Activated CD8-positive, alpha-beta T cell treated with anti-CD3 and anti-CD28 coated beads for 36 hours (primary cell): ENCODE data around the gene JPH4. TPM values are rescaled to one million over a fixed set of nuclear protein-coding genes. Genes with fewer than 3 reads are reported as not detected.
A peak's percentile ranks its signal among the peaks of the same experiment; 100 is the strongest.

Experiments
- ATAC-seq: fragments of 200-7000 bp; cut with Tn5 transposase; one replicate; pipeline ENCODE4 v1.10.0; 2021; ENCODE audit warnings: mild to moderate bottlenecking, moderate library complexity
- CTCF ChIA-PET: fragments of 350-600 bp; sonication (Branson Sonifier 250); formaldehyde crosslinking; loops from one replicate; lab custom pipeline; 2021; ENCODE audit warnings: antibody characterized with exemption; lab: Charles Lee
- POLR2A ChIA-PET: fragments of 350-600 bp; sonication (Branson Sonifier 250); formaldehyde crosslinking; loops from one replicate; lab custom pipeline; 2021; ENCODE audit warnings: antibody characterized with exemption; lab: Charles Lee
- DNase-seq: peaks from one replicate; pipeline ENCODE4 v3.0.0-alpha.2; 2020
- H3K27ac Mint-ChIP-seq: one replicate; pipeline ENCODE4 v1.8.0; 2021; ENCODE audit warnings: mild to moderate bottlenecking, mixed read lengths
- H3K27me3 Mint-ChIP-seq: one replicate; pipeline ENCODE4 v1.8.0; 2021; ENCODE audit warnings: mixed read lengths
- H3K36me3 Mint-ChIP-seq: one replicate; pipeline ENCODE4 v1.8.0; 2021; ENCODE audit warnings: low read depth, mixed read lengths
- H3K4me1 Mint-ChIP-seq: one replicate; pipeline ENCODE4 v1.8.0; 2021; ENCODE audit warnings: low read depth, mixed read lengths
- H3K4me3 Mint-ChIP-seq: one replicate; pipeline ENCODE4 v1.8.0; 2021; ENCODE audit warnings: mild to moderate bottlenecking, moderate library complexity, mixed read lengths
- H3K9me3 Mint-ChIP-seq: one replicate; pipeline ENCODE4 v1.8.0; 2021; ENCODE audit warnings: mixed read lengths
- intact Hi-C: fragments of 100-400 bp; cut with micrococcal nuclease; formaldehyde crosslinking; loops from one replicate; pipeline ENCODE4 v1.10.0; 2022
- total RNA-seq, 2 experiments: library from RNA; stranded (reverse); gene quantifications; one replicate each; pipeline ENCODE4 v1.2.3, GENCODE V29; 2021
- TF ChIP-seq, protein P1 (sequence below): fragments of 200-600 bp; IDR thresholded peaks from one replicate; pipeline ENCODE4 v1.8.0; 2022; ENCODE audit warnings: antibody characterized with exemption, mild to moderate bottlenecking

JPH4 gene
- total RNA-seq, 2 experiments from 2014 or later = 0.25 to 0.51 TPM

DNA sequence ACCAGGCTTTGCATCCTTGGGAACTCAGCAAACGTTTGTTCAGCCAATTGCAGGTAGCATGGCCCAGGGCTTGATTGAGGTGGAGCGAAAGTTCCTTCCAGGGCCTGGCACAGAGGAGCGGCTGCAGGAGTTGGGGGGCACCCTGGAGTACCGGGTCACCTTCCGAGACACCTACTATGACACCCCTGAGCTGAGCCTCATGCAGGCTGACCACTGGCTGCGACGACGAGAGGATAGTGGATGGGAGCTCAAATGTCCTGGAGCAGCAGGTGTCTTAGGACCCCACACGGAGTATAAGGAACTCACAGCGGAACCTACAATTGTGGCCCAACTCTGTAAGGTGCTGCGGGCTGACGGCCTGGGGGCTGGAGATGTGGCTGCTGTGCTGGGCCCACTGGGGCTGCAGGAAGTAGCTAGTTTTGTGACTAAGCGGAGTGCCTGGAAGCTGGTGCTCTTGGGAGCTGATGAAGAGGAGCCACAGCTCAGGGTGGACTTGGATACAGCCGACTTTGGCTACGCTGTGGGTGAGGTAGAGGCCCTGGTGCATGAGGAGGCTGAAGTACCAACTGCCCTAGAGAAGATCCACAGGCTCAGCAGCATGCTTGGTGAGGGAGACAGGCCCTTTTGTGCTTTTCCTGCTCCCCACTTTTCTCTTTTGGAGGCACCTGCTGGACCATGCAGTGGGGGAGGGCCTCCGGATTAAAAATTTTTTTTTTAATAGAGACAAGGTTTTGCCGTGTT lies 21.7 kb downstream of the JPH4 start:
- Mint-ChIP-seq H3K27me3 (no peaks in the 10 kb centered on the region), H3K4me1 (peaks cover 37% of the 10 kb centered on the region), H3K36me3 (peaks cover 27% of the 10 kb centered on the region), H3K4me3 (peak overlapping the region; percentile 94), H3K9me3 (no peaks in the 10 kb centered on the region), H3K27ac (peak overlapping the region; percentile 96)
- intact Hi-C loops = no loop called here
- ATAC-seq = no peak
- TF ChIP-seq, protein P1, sequence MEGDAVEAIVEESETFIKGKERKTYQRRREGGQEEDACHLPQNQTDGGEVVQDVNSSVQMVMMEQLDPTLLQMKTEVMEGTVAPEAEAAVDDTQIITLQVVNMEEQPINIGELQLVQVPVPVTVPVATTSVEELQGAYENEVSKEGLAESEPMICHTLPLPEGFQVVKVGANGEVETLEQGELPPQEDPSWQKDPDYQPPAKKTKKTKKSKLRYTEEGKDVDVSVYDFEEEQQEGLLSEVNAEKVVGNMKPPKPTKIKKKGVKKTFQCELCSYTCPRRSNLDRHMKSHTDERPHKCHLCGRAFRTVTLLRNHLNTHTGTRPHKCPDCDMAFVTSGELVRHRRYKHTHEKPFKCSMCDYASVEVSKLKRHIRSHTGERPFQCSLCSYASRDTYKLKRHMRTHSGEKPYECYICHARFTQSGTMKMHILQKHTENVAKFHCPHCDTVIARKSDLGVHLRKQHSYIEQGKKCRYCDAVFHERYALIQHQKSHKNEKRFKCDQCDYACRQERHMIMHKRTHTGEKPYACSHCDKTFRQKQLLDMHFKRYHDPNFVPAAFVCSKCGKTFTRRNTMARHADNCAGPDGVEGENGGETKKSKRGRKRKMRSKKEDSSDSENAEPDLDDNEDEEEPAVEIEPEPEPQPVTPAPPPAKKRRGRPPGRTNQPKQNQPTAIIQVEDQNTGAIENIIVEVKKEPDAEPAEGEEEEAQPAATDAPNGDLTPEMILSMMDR = no peak
- DNase-seq = no peak
- POLR2A ChIA-PET = interaction anchor here (0.7 to 2.7 kb wide), 9 partner anchors 10 to 590 kb away, joined by 3 to 10 read pairs (median 4); partner anchors contain the start of gene RNF31
- CTCF ChIA-PET = interaction anchor here (0.8 to 13.7 kb wide), 5 partner anchors 12 to 230 kb away, joined by 3 to 291 read pairs (median 51); partner anchors contain the start of gene AP1G2

DNA sequence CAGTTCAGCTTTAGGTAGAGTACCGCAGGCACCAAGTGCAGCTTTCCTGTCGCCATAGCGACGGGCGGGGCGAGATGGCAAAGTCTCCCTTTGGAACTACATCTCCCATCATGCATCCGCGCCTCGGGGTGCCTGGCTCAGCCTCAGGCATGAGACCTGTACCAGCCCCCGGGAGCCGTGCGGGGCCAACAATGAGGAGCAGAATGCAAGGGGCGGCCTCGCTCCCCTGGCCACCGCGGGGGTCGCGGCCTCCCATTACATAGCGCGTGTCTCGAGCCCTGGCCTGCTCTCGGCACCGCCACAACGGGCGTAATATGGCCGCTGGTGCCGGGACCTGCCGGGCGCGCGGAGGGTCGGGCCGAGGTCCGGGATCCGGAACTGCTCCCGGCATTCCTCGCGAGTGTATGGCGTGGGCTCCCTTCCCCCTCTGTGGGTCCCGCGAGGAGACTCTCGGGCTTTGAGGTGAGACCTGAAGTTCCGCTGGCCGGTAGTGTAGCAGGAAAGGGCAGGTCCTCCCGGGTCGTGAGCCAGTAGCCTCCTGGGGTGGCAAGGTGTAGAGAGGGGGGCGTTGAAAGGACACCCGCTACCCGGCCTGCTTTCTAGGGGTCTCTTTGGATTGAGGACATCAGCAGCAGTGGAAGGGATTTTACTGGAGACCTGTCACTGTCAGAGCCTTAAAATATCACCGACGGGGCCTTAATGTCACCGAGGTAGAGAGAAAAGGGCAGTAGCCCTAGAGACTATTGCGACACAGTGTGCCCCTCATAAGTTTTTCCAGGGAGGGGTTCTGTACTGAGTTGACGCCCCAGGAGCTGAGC lies 22.5 kb downstream of the JPH4 start, which contains the start of gene THTPA:
Gene THTPA (plus strand): TSS at position 390 of the 818 bp plus-strand sequence. CDS start 487 bp downstream, outside the sequence.
- CTCF ChIA-PET = interaction anchor here (1.0 to 13.7 kb wide), 4 partner anchors 12 to 229 kb away, joined by 3 to 291 read pairs (median 64); partner anchors contain the start of gene AP1G2
- peak within 1 kb of the TSS; percentile 94 for H3K4me3 Mint-ChIP-seq
- POLR2A ChIA-PET = interaction anchor here (0.7 to 2.7 kb wide), 9 partner anchors 10 to 591 kb away, joined by 3 to 10 read pairs (median 4); partner anchors contain the start of gene RNF31
- DNase-seq (peak; percentile 98), ATAC-seq (peak; percentile 80)
- H3K9me3 Mint-ChIP-seq = no peaks in the 10 kb centered on the region
- H3K27me3 Mint-ChIP-seq = no peaks in the 10 kb centered on the region
- peak within 1 kb of the TSS; percentile 96 for H3K27ac Mint-ChIP-seq
- peaks cover 22% of the 10 kb centered on the region for H3K36me3 Mint-ChIP-seq
- H3K4me1 Mint-ChIP-seq = peaks cover 38% of the 10 kb centered on the region
- TF ChIP-seq, protein P1 = no peak
- intact Hi-C loops = no loop called here

DNA sequence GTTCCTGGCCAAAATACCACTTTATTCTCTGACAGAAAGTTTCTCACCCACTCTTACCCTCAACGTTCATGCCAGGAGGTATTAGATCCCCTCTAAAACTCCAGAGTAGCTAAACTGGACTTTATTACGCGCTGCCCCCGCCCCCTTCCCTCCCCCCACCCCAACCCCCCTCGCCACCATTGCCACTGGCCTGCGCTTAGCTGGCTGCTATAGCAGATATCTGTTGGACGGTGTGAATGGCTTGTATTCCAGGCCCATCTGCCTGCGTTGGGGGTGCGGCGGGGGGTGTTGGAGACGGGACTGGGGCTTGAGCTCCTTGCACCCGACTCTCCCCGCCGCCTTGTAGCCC lies 23.1 kb downstream of the JPH4 start:
- intact Hi-C loops = no loop called here
- H3K9me3 Mint-ChIP-seq = no peaks in the 10 kb centered on the region
- TF ChIP-seq, protein P1 = no peak
- peaks cover 19% of the 10 kb centered on the region for H3K36me3 Mint-ChIP-seq
- DNase-seq (no peak), ATAC-seq (no peak)
- H3K27me3 Mint-ChIP-seq = no peaks in the 10 kb centered on the region
- H3K4me3 Mint-ChIP-seq = peak overlapping the region; percentile 94
- peak overlapping the region; percentile 96 for H3K27ac Mint-ChIP-seq
- ChIA-PET POLR2A (no interaction called here), CTCF (interaction anchor here (5.1 to 13.7 kb wide), 3 partner anchors 13 to 76 kb away, joined by 51 to 291 read pairs (median 78); partner anchors contain the start of gene AP1G2)
- H3K4me1 Mint-ChIP-seq = peaks cover 36% of the 10 kb centered on the region

DNA sequence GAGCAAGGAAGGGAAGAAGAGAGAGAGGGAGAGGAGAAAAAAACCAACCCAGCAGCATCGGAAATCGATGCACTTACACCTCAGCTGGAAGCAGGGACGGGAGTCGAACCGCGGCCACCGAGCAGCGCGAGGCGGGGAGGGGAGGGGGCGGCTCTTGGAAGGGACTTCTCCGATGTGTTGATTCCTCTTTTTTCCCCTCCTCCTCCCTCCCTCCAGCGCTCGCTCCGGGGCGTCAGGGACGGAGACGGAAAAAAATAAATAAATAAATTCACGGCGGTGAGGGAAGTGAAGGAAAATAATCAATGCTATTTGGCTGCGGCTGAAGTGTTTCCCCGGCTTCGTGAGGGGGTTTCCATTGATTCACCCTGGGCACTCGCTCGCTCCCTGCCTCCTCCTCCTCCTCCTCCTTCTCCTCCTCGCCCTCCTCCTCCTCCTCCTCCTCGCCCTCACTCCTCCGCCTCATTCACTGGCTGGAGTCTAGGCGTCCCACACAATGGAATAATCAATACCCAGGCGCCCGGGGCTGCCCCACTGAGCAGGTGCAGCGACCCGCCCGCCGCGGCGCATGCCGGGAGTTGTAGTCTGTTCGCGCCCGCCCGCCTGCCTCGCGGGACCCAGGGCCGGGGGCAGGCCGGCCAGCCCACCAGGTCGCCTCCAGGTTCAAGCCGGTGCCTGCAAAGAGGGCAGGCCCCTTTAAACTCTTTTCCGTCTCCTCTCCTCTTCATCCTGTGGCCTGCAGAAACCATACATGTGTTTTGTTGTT lies 27.1 kb downstream of the JPH4 start, which contains the start of gene ZFHX2:
Gene ZFHX2 (minus strand): TSS at position 500 of the 763 bp plus-strand sequence. CDS start 16,440 bp downstream, outside the sequence.
- ATAC-seq (peak; percentile 68), DNase-seq (peak; percentile 89)
- intact Hi-C loops = no loop called here
- CTCF ChIA-PET = interaction anchor here (0.6 to 13.7 kb wide), 6 partner anchors 9 to 71 kb away, joined by 3 to 291 read pairs (median 6); no protein-coding TSS in a partner anchor
- POLR2A ChIA-PET = interaction anchor here (0.5 to 2.1 kb wide), 4 partner anchors 70 to 229 kb away, joined by 3 to 6 read pairs (median 3); partner anchors contain the start of gene PABPN1
- Mint-ChIP-seq H3K4me3 (no peak within 1 kb of the TSS), H3K4me1 (peaks cover 7% of the 10 kb centered on the region), H3K27me3 (no peaks in the 10 kb centered on the region), H3K9me3 (no peaks in the 10 kb centered on the region), H3K36me3 (peaks cover 1% of the 10 kb centered on the region), H3K27ac (peak within 1 kb of the TSS; percentile 84)
- TF ChIP-seq, protein P1 = no peak
